Loucy (cell line): Measurements from ENCODE around the gene USP11.
"Not testable (repeated sequence)": the region's sequence is repeated elsewhere in the genome, so short reads cannot be mapped to it uniquely, and the experiment has no call there.

Source experiments
- H2AFZ ChIP-seq: fragments of 200-600 bp; sonication (generic); 2 replicates; pipeline ENCODE4 v1.6.0; 2016; ENCODE audit warnings: antibody characterized with exemption, mild to moderate bottlenecking, low read length, moderate library complexity
- H3F3A ChIP-seq: fragments of 200-600 bp; 2 replicates; pipeline ENCODE4 v1.6.0; 2016; ENCODE audit warnings: antibody characterized with exemption, low read depth, mild to moderate bottlenecking
- H3K27me3 ChIP-seq: fragments of 200-600 bp; sonication (generic); 2 replicates; pipeline ENCODE4 v1.6.1; 2014; ENCODE audit warnings: low read length, mild to moderate bottlenecking; ENCODE audit not compliant: insufficient read depth, poor library complexity, severe bottlenecking
- H3K36me3 ChIP-seq: fragments of 200-600 bp; sonication (generic); 2 replicates; pipeline ENCODE4 v1.6.1; 2016; ENCODE audit warnings: low read length; ENCODE audit not compliant: insufficient read depth
- H3K4me1 ChIP-seq: fragments of 200-600 bp; sonication (generic); 2 replicates; pipeline ENCODE4 v1.5.1; 2014; ENCODE audit warnings: low read length, mild to moderate bottlenecking; ENCODE audit not compliant: insufficient read depth, poor library complexity, severe bottlenecking
- H3K4me2 ChIP-seq: fragments of 200-600 bp; sonication (generic); 2 replicates; pipeline ENCODE4 v1.6.0; 2014; ENCODE audit warnings: antibody characterized with exemption, low read length, low read depth, mild to moderate bottlenecking; ENCODE audit not compliant: poor library complexity, severe bottlenecking
- H3K4me3 ChIP-seq: fragments of 200-600 bp; sonication (generic); 2 replicates; pipeline ENCODE4 v1.5.1; 2014; ENCODE audit warnings: low read length, mild to moderate bottlenecking, mixed read lengths; ENCODE audit not compliant: poor library complexity, severe bottlenecking
- H3K79me2 ChIP-seq: fragments of 200-600 bp; sonication (generic); 2 replicates; pipeline ENCODE4 v1.6.1; 2014; ENCODE audit warnings: low read length; ENCODE audit not compliant: insufficient read depth
- H3K9ac ChIP-seq: fragments of 200-600 bp; sonication (generic); 2 replicates; pipeline ENCODE4 v1.6.0; 2014; ENCODE audit warnings: mild to moderate bottlenecking, low read depth, low read length, moderate library complexity; ENCODE audit not compliant: poor library complexity, severe bottlenecking
- H3K9me2 ChIP-seq: fragments of 200-600 bp; sonication (generic); replicated peaks from 2 replicates; pipeline ENCODE4 v1.6.1; 2016; ENCODE audit warnings: low read depth, low read length, mixed read lengths
- H3K9me3 ChIP-seq: fragments of 200-600 bp; sonication (generic); 2 replicates; pipeline ENCODE4 v1.6.1; 2014; ENCODE audit warnings: mild to moderate bottlenecking, antibody characterized with exemption, low read length, low read depth; ENCODE audit not compliant: insufficient read depth
- H4K20me1 ChIP-seq: fragments of 200-600 bp; sonication (generic); 2 replicates; pipeline ENCODE4 v1.6.0; 2014; ENCODE audit warnings: antibody characterized with exemption, low read length, mild to moderate bottlenecking; ENCODE audit not compliant: insufficient read depth, poor library complexity, severe bottlenecking
- CTCF ChIP-seq: fragments of 200-600 bp; sonication (generic); conservative IDR thresholded peaks from 2 replicates; pipeline ENCODE4 v1.5.1; 2014; ENCODE audit warnings: mild to moderate bottlenecking, antibody characterized with exemption, low read length
- EZH2phosphoT487 ChIP-seq: fragments of 200-600 bp; IDR thresholded peaks from 2 replicates; pipeline ENCODE4 v1.6.1; 2018; ENCODE audit warnings: antibody characterized with exemption, mild to moderate bottlenecking, moderate library complexity, borderline replicate concordance

Gene USP11

GRCh38 chrX:47250017-47250347 lies 17.2 kb downstream of the USP11 start:
- H3K79me2 ChIP-seq: no peaks in the 10 kb centered on the region
- no peaks in the 10 kb centered on the region for H3K9me2 ChIP-seq
- H3K9ac ChIP-seq: no peak overlapping the region
- TF ChIP-seq CTCF (no peak), EZH2phosphoT487 (no peak)
- H3F3A ChIP-seq: no peaks in the 10 kb centered on the region
- H3K4me2 ChIP-seq: no peak overlapping the region
- H3K27me3 ChIP-seq: no peaks in the 10 kb centered on the region
- H3K9me3 ChIP-seq: no peaks in the 10 kb centered on the region
- H3K4me1 ChIP-seq: no peaks in the 10 kb centered on the region
- H4K20me1 ChIP-seq: no peaks in the 10 kb centered on the region
- H2AFZ ChIP-seq: no peak overlapping the region
- H3K36me3 ChIP-seq: peaks cover 12% of the 10 kb centered on the region; the same call in 1 of the 2 replicates
- no peak overlapping the region for H3K4me3 ChIP-seq

- not testable (repeated sequence) for H4K20me1 ChIP-seq, H3K4me1 ChIP-seq, H3K4me3 ChIP-seq, H3K9ac ChIP-seq, H3K36me3 ChIP-seq, H3F3A ChIP-seq, H3K9me3 ChIP-seq, H3K9me2 ChIP-seq, H3K79me2 ChIP-seq, H2AFZ ChIP-seq, H3K27me3 ChIP-seq, H3K4me2 ChIP-seq
These were observed 24.8 kb downstream of the USP11 start for GRCh38 chrX:47257620-47258019.

GRCh38 chrX:47264483-47265173 lies 31.8 kb downstream of the USP11 start:
- H3K27me3 ChIP-seq: no peaks in the 10 kb centered on the region
- no peaks in the 10 kb centered on the region for H3K36me3 ChIP-seq
- H3K4me2 ChIP-seq: no peak overlapping the region
- no peaks in the 10 kb centered on the region for H3K4me1 ChIP-seq
- no peaks in the 10 kb centered on the region for H3K79me2 ChIP-seq
- no peak overlapping the region for H3K9ac ChIP-seq
- no peaks in the 10 kb centered on the region for H3F3A ChIP-seq
- TF ChIP-seq EZH2phosphoT487 (no peak), CTCF (no peak)
- H4K20me1 ChIP-seq: no peaks in the 10 kb centered on the region
- no peak overlapping the region for H3K4me3 ChIP-seq
- H3K9me3 ChIP-seq: no peaks in the 10 kb centered on the region
- no peak overlapping the region for H2AFZ ChIP-seq
- no peaks in the 10 kb centered on the region for H3K9me2 ChIP-seq

- H3F3A ChIP-seq: no peaks in the 10 kb centered on the region
- no peak overlapping the region for H3K4me2 ChIP-seq
- no peaks in the 10 kb centered on the region for H3K36me3 ChIP-seq
- H3K4me1 ChIP-seq: no peaks in the 10 kb centered on the region
- TF ChIP-seq CTCF: no peak
- no peak for TF ChIP-seq EZH2phosphoT487
- no peaks in the 10 kb centered on the region for H3K79me2 ChIP-seq
- H3K9me3 ChIP-seq: no peaks in the 10 kb centered on the region
- H3K9me2 ChIP-seq: no peaks in the 10 kb centered on the region
- H3K27me3 ChIP-seq: no peaks in the 10 kb centered on the region
- H2AFZ ChIP-seq: no peak overlapping the region
- no peak overlapping the region for H3K9ac ChIP-seq
- no peaks in the 10 kb centered on the region for H4K20me1 ChIP-seq
- H3K4me3 ChIP-seq: no peak overlapping the region
These were observed 33.8 kb downstream of the USP11 start for GRCh38 chrX:47266643-47267042.
